K562 (cell line): ENCODE data around the gene SPATA31C2. TPM values are rescaled to one million over a fixed set of nuclear protein-coding genes. Genes with fewer than 3 reads are reported as not detected.

Experiments used
- ATAC-seq: fragments of 200-7000 bp; cut with Tn5 transposase; 3 replicates; pipeline ENCODE4 v1.9.1; 2020; ENCODE audit warnings: moderate library complexity
- BruUV-seq: library from RNA; stranded (reverse); fragments of 400-500 nt; replicated peaks from 2 replicates; lab custom pipeline; 2021; lab: Mats Ljungman, UMichigan
- CTCF ChIA-PET: fragments of 300-600 bp; formaldehyde crosslinking; extraction: SDS; loops from one replicate; lab custom pipeline; 2021; ENCODE audit warnings: low intra/inter-chr PET ratio; lab: Yijun Ruan, JAX
- POLR2A ChIA-PET: fragments of 300-600, 350-650 bp; sonication (Branson Sonifier 250); formaldehyde crosslinking; extraction: SDS; loops from one replicate; lab custom pipeline; 2021; ENCODE audit warnings: antibody characterized with exemption, inconsistent platforms; lab: Yijun Ruan, JAX
- DNase-seq, 4 experiments: peaks; one replicate each; pipeline versions ENCODE4 v3.0.0 to v3.0.0-alpha.2; 2011 to 2018; ENCODE audit warnings: low spot score in 3 of 4, mixed read lengths in 3 of 4; ENCODE audit errors: extremely low read depth in 1 of 4
- FAIRE-seq: peaks from 2 replicates; lab custom pipeline; 2011; peaks lifted over from hg19 to GRCh38; lab: Jason Lieb, UNC
- H2AFZ ChIP-seq: 2 replicates; pipeline ENCODE4 v1.6.0; 2011; ENCODE audit warnings: low read depth, low read length, control low read depth, inconsistent platforms
- H3K27ac ChIP-seq: fragments of 200-600 bp; 3 replicates; pipeline ENCODE4 v1.8.0; 2011; ENCODE audit warnings: low read depth, mild to moderate bottlenecking, control low read depth, inconsistent platforms, low read length, moderate library complexity, mixed read lengths; ENCODE audit errors: extremely low read depth
- H3K27me3 ChIP-seq, 2 experiments: fragments of 300-600 bp in 1 of 2; 2 replicates in 1 of 2; 3 replicates in 1 of 2; pipeline versions ENCODE4 v1.6.0 to v1.8.0; 2011; ENCODE audit warnings: inconsistent platforms in 2 of 2, low read length in 2 of 2, mild to moderate bottlenecking in 1 of 2, mixed read lengths in 1 of 2, moderate library complexity in 1 of 2; ENCODE audit not compliant: control insufficient read depth in 2 of 2, insufficient read depth in 2 of 2
- H3K36me3 ChIP-seq: fragments of 300-600 bp; 3 replicates; pipeline ENCODE4 v1.8.0; 2011; ENCODE audit warnings: mild to moderate bottlenecking, low read length, inconsistent platforms; ENCODE audit not compliant: control insufficient read depth, insufficient read depth
- H3K4me1 ChIP-seq, 2 experiments: fragments of 200-600 bp in 1 of 2; replicated peaks in 1 of 2; 2 replicates in 1 of 2; 3 replicates in 1 of 2; pipeline versions ENCODE4 v1.5.1 to v1.8.0; 2011; ENCODE audit warnings: inconsistent platforms in 2 of 2, low read length in 2 of 2, mild to moderate bottlenecking in 1 of 2, mixed read lengths in 1 of 2, moderate library complexity in 1 of 2; ENCODE audit not compliant: control insufficient read depth in 2 of 2, insufficient read depth in 2 of 2
- H3K4me2 ChIP-seq: 2 replicates; pipeline ENCODE4 v1.6.1; 2011; ENCODE audit warnings: low read length, control low read depth, inconsistent platforms, mixed read lengths; ENCODE audit not compliant: insufficient read depth
- H3K4me3 ChIP-seq: fragments of 200-600 bp; sonication (generic), shearing (Covaris generic); 2 replicates; pipeline ENCODE4 v1.5.1; 2016; ENCODE audit warnings: control low read depth, inconsistent platforms
- H3K79me2 ChIP-seq: fragments of 200-600 bp; 3 replicates; pipeline ENCODE4 v1.8.0; 2011; ENCODE audit warnings: low read length, inconsistent platforms; ENCODE audit not compliant: control insufficient read depth, insufficient read depth
- H3K9ac ChIP-seq, 2 experiments: 2 replicates each; pipeline versions ENCODE4 v1.6.0 to v1.6.1; 2011; ENCODE audit warnings: low read depth in 2 of 2, low read length in 2 of 2, control low read depth in 1 of 2, inconsistent platforms in 1 of 2, mild to moderate bottlenecking in 1 of 2, mixed read lengths in 1 of 2; ENCODE audit not compliant: insufficient read depth in 1 of 2
- H3K9me1 ChIP-seq: one replicate; pipeline ENCODE4 v1.6.0; 2011; ENCODE audit warnings: inconsistent platforms, mild to moderate bottlenecking, low read length, moderate library complexity; ENCODE audit not compliant: control insufficient read depth, insufficient read depth
- H3K9me3 ChIP-seq: replicated peaks from 2 replicates; pipeline ENCODE4 v1.5.1; 2011; ENCODE audit warnings: low read depth, low read length, inconsistent platforms; ENCODE audit not compliant: control insufficient read depth, insufficient read depth
- H4K20me1 ChIP-seq: replicated peaks from 2 replicates; pipeline ENCODE4 v1.6.1; 2011; ENCODE audit warnings: low read length, inconsistent platforms, mixed read lengths; ENCODE audit not compliant: control insufficient read depth, insufficient read depth
- CHCHD3 ChIP-seq: fragments of 250-450 bp; sonication (Bioruptor Pico); IDR thresholded peaks from 2 replicates; pipeline ENCODE4 v2.1.2; 2022; ENCODE audit warnings: mild to moderate bottlenecking
- CXXC5 ChIP-seq: fragments of 250-450 bp; sonication (Bioruptor Pico); IDR thresholded peaks from 2 replicates; pipeline ENCODE4 v1.8.0; 2022; ENCODE audit warnings: inconsistent platforms, mild to moderate bottlenecking, moderate library complexity
- DEAF1 ChIP-seq: fragments of 450-650 bp; formaldehyde crosslinking; IDR thresholded peaks from 2 replicates; pipeline ENCODE4 v1.4.0; 2020; ENCODE audit warnings: mild to moderate bottlenecking, moderate library complexity
- DLX4 ChIP-seq: fragments of 250-450 bp; sonication (Bioruptor Pico); IDR thresholded peaks from 2 replicates; pipeline ENCODE4 v1.6.1; 2021; ENCODE audit warnings: mild to moderate bottlenecking
- ELK3 ChIP-seq: fragments of 450-650 bp; formaldehyde crosslinking; IDR thresholded peaks from 2 replicates; pipeline ENCODE4 v1.4.0; 2020; ENCODE audit warnings: mild to moderate bottlenecking
- EP300 ChIP-seq: IDR thresholded peaks from 2 replicates; pipeline ENCODE4 v1.6.1; 2012; ENCODE audit warnings: low read length, improper control_type of control experiment
- HMGXB4 ChIP-seq: sonication (generic); formaldehyde crosslinking; IDR thresholded peaks from 2 replicates; pipeline ENCODE4 v1.8.1; 2023; ENCODE audit warnings: mild to moderate bottlenecking, missing genetic modification reagents
- HNRNPUL1 ChIP-seq: fragments of 200-400 bp; formaldehyde crosslinking; IDR thresholded peaks from 2 replicates; pipeline ENCODE4 v1.6.1; 2017; ENCODE audit warnings: low read length
- MEF2D ChIP-seq: conservative IDR thresholded peaks from 2 replicates; pipeline ENCODE4 v1.6.1; 2016; ENCODE audit warnings: low read depth, missing genetic modification characterization, missing compliant biosample characterization
- RAD51 ChIP-seq: fragments of 450-650 bp; IDR thresholded peaks from 2 replicates; pipeline ENCODE4 v1.7.1; 2016; ENCODE audit warnings: low read depth, mild to moderate bottlenecking, borderline replicate concordance
- TFE3 ChIP-seq: fragments of 450-650 bp; formaldehyde crosslinking; IDR thresholded peaks from 2 replicates; pipeline ENCODE4 v1.4.0; 2020; ENCODE audit warnings: mild to moderate bottlenecking, mixed read lengths
- ZBED1 ChIP-seq: IDR thresholded peaks from 2 replicates; pipeline ENCODE4 v1.6.1; 2014
- ZFPM2 ChIP-seq: fragments of 250-450 bp; sonication (Bioruptor Pico); IDR thresholded peaks from 2 replicates; pipeline ENCODE4 v1.5.1; 2022; ENCODE audit warnings: mild to moderate bottlenecking
- ZNF395 ChIP-seq: fragments of 200-800 bp; sonication (Bioruptor generic); IDR thresholded peaks from 2 replicates; pipeline ENCODE4 v1.6.1; 2017; ENCODE audit warnings: missing genetic modification characterization, missing compliant biosample characterization
- ZNF785 ChIP-seq: fragments of 250-450 bp; sonication (Bioruptor Pico); IDR thresholded peaks from 2 replicates; pipeline ENCODE4 v1.4.0; 2020; ENCODE audit warnings: mild to moderate bottlenecking
- WGBS: fragments of 100-300 bp; shearing (Covaris generic); methylation state at CpG from one replicate; pipeline ENCODE4 v1.1.6; 2016; ENCODE audit warnings: low coverage, mixed read lengths; ENCODE audit not compliant: insufficient coverage; ENCODE audit errors: missing lambda C conversion rate; 5-methylcytosine and 5-hydroxymethylcytosine counted together
- in situ Hi-C: fragments of 300-500 bp; cut with MboI; formaldehyde crosslinking; loops from 4 replicates; pipeline ENCODE4 v1.15.0; 2018; ENCODE audit warnings: inconsistent platforms, mixed read lengths
- intact Hi-C: fragments of 100-400 bp; cut with micrococcal nuclease; formaldehyde crosslinking; loops from 2 replicates; pipeline ENCODE4 v1.14.2; 2022
- polyA plus RNA-seq, 8 experiments: library from polyadenylated mRNA; depleted of rRNA in 4 of 8; stranded (reverse) in 5 of 8; unstranded in 3 of 8; fragments of >200 nt; fragmentation: Nextera tagmentation in 2 of 8; fragmentation: Illumina TruSeq in 1 of 8; extraction: Ambion mirVana in 2 of 8; extraction: Trizol in 1 of 8; gene quantifications; 2 replicates each; pipeline versions ENCODE4 v1.2.1 to v1.2.3, GENCODE V29; 2011 to 2014; ENCODE audit warnings: inconsistent platforms in 1 of 8, missing spikeins in 1 of 8
- total RNA-seq, 7 experiments: library from RNA; depleted of rRNA in 6 of 7; stranded (reverse); fragments of >200 nt in 6 of 7; fragmentation: Illumina TruSeq in 2 of 7; extraction: Trizol in 2 of 7; gene quantifications; 2 replicates each; pipeline versions ENCODE4 v1.2.1 to v1.2.3, GENCODE V29; 2011 to 2021; ENCODE audit warnings: low replicate concordance in 1 of 7

The SPATA31C2 gene
- total and polyA plus RNA-seq, 9 of the 15 experiments (the other 6 are each of a cell fraction or from before 2014, with no cell fraction given) = 0.04 to 0.27 (median 0.16) TPM

GRCh38 chr9:88183798-88184495 is 45.7 kb upstream of the SPATA31C2 start:
- Histone ChIP-seq H3K4me3 (no peak overlapping the region), H3K4me1 (no peaks in the 10 kb centered on the region), H3K27ac (no peak overlapping the region), H3K36me3 (no peaks in the 10 kb centered on the region), H3K9me3 (no peaks in the 10 kb centered on the region), H3K9me1 (no peaks in the 10 kb centered on the region), H3K27me3 (peaks cover 2 to 10% of the 10 kb centered on the region in 2 experiments; a peak in 3 of 5 replicates), H3K9ac (no peak overlapping the region), H2AFZ (no peak overlapping the region), H3K79me2 (no peaks in the 10 kb centered on the region), H3K4me2 (no peak overlapping the region), H4K20me1 (no peaks in the 10 kb centered on the region)
- 14% methylated on average over 5 of the region's 5 CpGs for WGBS
- no peak for ATAC-seq
- POLR2A ChIA-PET = no interaction called here
- in situ Hi-C loops (no loop called here), intact Hi-C loops (no loop called here)
- CTCF ChIA-PET = no interaction called here
- DNase-seq = no peak
- BruUV-seq = no TSS peak
- no peak for FAIRE-seq
- no peak for TF ChIP-seq TFE3 (CRISPR knock-in tag)
- TF ChIP-seq DEAF1 (CRISPR knock-in tag) = no peak
- no peak for TF ChIP-seq CXXC5 (CRISPR knock-in tag)
- no peak for TF ChIP-seq ELK3 (CRISPR knock-in tag)
- no peak for TF ChIP-seq ZBED1
- TF ChIP-seq MEF2D (tag) = no peak
- TF ChIP-seq HNRNPUL1 = no peak
- no peak for TF ChIP-seq EP300
- TF ChIP-seq HMGXB4 (CRISPR knock-in tag) = no peak
- TF ChIP-seq CHCHD3 (CRISPR knock-in tag) = no peak
- no peak for TF ChIP-seq ZNF395 (CRISPR knock-in tag)
- no peak for TF ChIP-seq DLX4 (CRISPR knock-in tag)
- no peak for TF ChIP-seq ZNF785 (CRISPR knock-in tag)
- no peak for TF ChIP-seq RAD51
- no peak for TF ChIP-seq ZFPM2 (CRISPR knock-in tag)
